WERI-Rb-1 (cell line): ENCODE data around the gene ZNF343.

Experiments
- DNase-seq: peaks from one replicate; pipeline ENCODE4 v3.0.0-alpha.2; 2020
- H3K27ac ChIP-seq: fragments of 250-450 bp; sonication (Bioruptor Pico); 2 replicates; pipeline ENCODE4 v1.5.1; 2020; ENCODE audit warnings: mild to moderate bottlenecking, moderate library complexity
- H3K27me3 ChIP-seq: fragments of 250-450 bp; sonication (Bioruptor Pico); 2 replicates; pipeline ENCODE4 v1.5.1; 2021; ENCODE audit warnings: mild to moderate bottlenecking, low read depth, moderate library complexity; ENCODE audit not compliant: insufficient read depth, severe bottlenecking
- H3K36me3 ChIP-seq: fragments of 250-450 bp; sonication (Bioruptor Pico); 2 replicates; pipeline ENCODE4 v1.5.1; 2020; ENCODE audit warnings: mild to moderate bottlenecking, moderate library complexity
- H3K4me3 ChIP-seq: 2 replicates; pipeline ENCODE4 v1.5.1; 2011; ENCODE audit warnings: low read depth, mild to moderate bottlenecking, control low read depth, low read length
- H3K9me3 ChIP-seq: fragments of 250-450 bp; sonication (Bioruptor Pico); 2 replicates; pipeline ENCODE4 v1.5.1; 2021; ENCODE audit warnings: mild to moderate bottlenecking, moderate library complexity; ENCODE audit not compliant: severe bottlenecking
- CTCF ChIP-seq: IDR thresholded peaks from 2 replicates; pipeline ENCODE4 v1.5.1; 2011; ENCODE audit warnings: low read depth, mild to moderate bottlenecking, control low read depth, inconsistent platforms, low read length

Gene ZNF343

GRCh38 chr20:2508631-2509467 lies at the start of gene ZNF343:
Gene ZNF343 (minus strand): TSS chr20:2508915. CDS start chr20:2493895, 15,020 bp downstream.
- Histone ChIP-seq H3K36me3 (no peaks in the 10 kb centered on the region), H3K9me3 (no peaks in the 10 kb centered on the region), H3K27me3 (no peaks in the 10 kb centered on the region), H3K27ac (peak within 1 kb of the TSS; percentile 92), H3K4me3 (peak within 1 kb of the TSS; percentile 87)
- peak; percentile 76 for DNase-seq
- TF ChIP-seq CTCF: peak; percentile 14; the same call in 1 of the 2 replicates

- Histone ChIP-seq H3K9me3 (no peaks in the 10 kb centered on the region), H3K27ac (no peak overlapping the region), H3K36me3 (no peaks in the 10 kb centered on the region), H3K4me3 (no peak overlapping the region), H3K27me3 (peaks cover 5% of the 10 kb centered on the region)
- no peak for DNase-seq
- no peak for TF ChIP-seq CTCF
Measured at GRCh38 chr20:2557873-2558580, 49.3 kb upstream of the ZNF343 start.

DNA sequence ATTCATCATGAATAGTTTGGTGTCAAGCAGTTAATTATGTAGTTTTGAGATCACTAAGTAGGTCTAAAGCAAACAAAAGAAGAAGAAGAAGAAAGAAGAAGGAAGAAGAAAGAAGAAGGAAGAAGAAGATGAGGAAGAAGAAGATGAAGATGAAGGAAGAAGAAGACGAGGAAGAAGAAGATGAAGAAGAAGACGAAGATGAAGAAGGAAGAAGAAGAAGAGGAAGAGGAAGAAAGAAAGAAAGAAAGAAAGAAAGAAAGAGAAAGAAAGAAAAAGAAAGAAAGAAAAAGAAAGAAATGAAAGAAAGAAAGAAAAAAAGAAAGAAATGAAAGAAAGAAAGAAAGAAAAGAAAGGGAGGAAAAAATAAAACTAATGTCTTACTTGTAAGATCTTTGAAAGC lies 36.9 kb upstream of the ZNF343 start:
- Histone ChIP-seq H3K27ac (no peak overlapping the region), H3K4me3 (no peak overlapping the region), H3K9me3 (no peaks in the 10 kb centered on the region), H3K36me3 (no peaks in the 10 kb centered on the region), H3K27me3 (no peaks in the 10 kb centered on the region)
- no peak for TF ChIP-seq CTCF
- DNase-seq: no peak

GRCh38 chr20:2544211-2544610 lies 35.5 kb upstream of the ZNF343 start:
- TF ChIP-seq CTCF: no peak
- H3K27ac ChIP-seq: no peak overlapping the region
- H3K27me3 ChIP-seq: no peaks in the 10 kb centered on the region
- no peaks in the 10 kb centered on the region for H3K36me3 ChIP-seq
- no peak overlapping the region for H3K4me3 ChIP-seq
- no peaks in the 10 kb centered on the region for H3K9me3 ChIP-seq
- DNase-seq: no peak

DNA sequence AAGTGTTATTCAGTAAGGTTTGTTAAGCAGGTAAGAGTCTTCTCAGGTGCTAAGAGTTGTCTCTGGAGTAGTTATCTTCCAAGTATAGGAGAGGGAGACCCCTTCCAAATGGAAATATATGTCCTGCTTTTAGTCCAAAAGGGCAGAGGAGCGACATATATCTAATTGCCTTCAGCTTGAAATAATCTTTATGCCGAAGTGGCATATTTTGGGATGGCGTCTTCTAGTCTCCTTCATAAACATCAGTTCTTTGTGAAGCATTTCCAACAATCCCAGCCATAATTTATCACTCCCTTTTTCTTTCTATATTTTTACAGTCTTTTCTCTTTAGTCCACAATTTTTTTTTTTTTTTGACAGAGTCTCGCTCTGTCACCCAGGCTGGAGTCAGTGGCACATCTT lies 33.6 kb upstream of the ZNF343 start:
- Histone ChIP-seq H3K9me3 (no peaks in the 10 kb centered on the region), H3K4me3 (no peak overlapping the region), H3K36me3 (no peaks in the 10 kb centered on the region), H3K27ac (no peak overlapping the region), H3K27me3 (no peaks in the 10 kb centered on the region)
- no peak for TF ChIP-seq CTCF
- DNase-seq: no peak
